Stimulated activated CD8-positive, alpha-beta memory T cell treated with anti-CD3 and anti-CD28 coated beads, Interleukin-12 subunit alpha, Interleukin-12 subunit beta, amount 100 ng/mL, for 1 hour (primary cell): Measurements from ENCODE around the gene SGIP1.
"Not testable (repeated sequence)": the region's sequence is repeated elsewhere in the genome, so short reads cannot be mapped to it uniquely, and the experiment has no call there.

Experiments used
- DNase-seq: peaks from one replicate; pipeline ENCODE4 v3.0.0-alpha.2; 2020; ENCODE audit warnings: low read depth

The SGIP1 gene

GRCh38 chr1:66731170-66731865 lies 197.4 kb downstream of the SGIP1 start:
- DNase-seq, result no peak

GRCh38 chr1:66732407-66733166 lies 198.6 kb downstream of the SGIP1 start:
- DNase-seq, result no peak

GRCh38 chr1:66733348-66734017 lies 199.5 kb downstream of the SGIP1 start:
- DNase-seq, result no peak

GRCh38 chr1:66734531-66734930 lies 200.6 kb downstream of the SGIP1 start:
- DNase-seq, result not testable (repeated sequence)

GRCh38 chr1:66737836-66738235 lies 203.9 kb downstream of the SGIP1 start:
- no peak for DNase-seq

GRCh38 chr1:66739401-66740157 lies 205.6 kb downstream of the SGIP1 start:
- no peak for DNase-seq

- DNase-seq, result no peak
Measured at GRCh38 chr1:66745451-66745850, 211.5 kb downstream of the SGIP1 start.

GRCh38 chr1:66747501-66747900 lies 213.5 kb downstream of the SGIP1 start:
- DNase-seq, result no peak

GRCh38 chr1:66750577-66750976 lies 216.6 kb downstream of the SGIP1 start:
- DNase-seq, result no peak

- DNase-seq, result no peak
Measured at GRCh38 chr1:66751160-66751559, 217.2 kb downstream of the SGIP1 start.

- no peak for DNase-seq
Measured at GRCh38 chr1:66752000-66752592, 218.1 kb downstream of the SGIP1 start, which contains the start of gene DYNLT5. Gene DYNLT5, plus strand, starts transcription at chr1:66752459. Its CDS starts 2,200 bp downstream, at chr1:66754659.

GRCh38 chr1:66752671-66753371 lies 218.9 kb downstream of the SGIP1 start:
- no peak for DNase-seq

- no peak for DNase-seq
Measured at GRCh38 chr1:66757722-66758240, 223.8 kb downstream of the SGIP1 start.

GRCh38 chr1:66758241-66758755 lies 224.3 kb downstream of the SGIP1 start:
- DNase-seq, result no peak

- DNase-seq, result no peak
Measured at GRCh38 chr1:66760506-66760905, 226.6 kb downstream of the SGIP1 start.

GRCh38 chr1:66761221-66761620 lies 227.3 kb downstream of the SGIP1 start:
- DNase-seq, result no peak

GRCh38 chr1:66764994-66765578 lies 231.1 kb downstream of the SGIP1 start:
- peak; percentile 33 for DNase-seq

- no peak for DNase-seq
Measured at GRCh38 chr1:66767626-66768025, 233.7 kb downstream of the SGIP1 start.

GRCh38 chr1:66768965-66769364 lies 235.0 kb downstream of the SGIP1 start:
- DNase-seq, result no peak

- no peak for DNase-seq
Measured at GRCh38 chr1:66769512-66770229, 235.7 kb downstream of the SGIP1 start.
